Stimulated activated CD8-positive, alpha-beta memory T cell treated with anti-CD3 and anti-CD28 coated beads, Interleukin-7, amount 100 ng/mL, for 4 hours (primary cell): ENCODE data around the gene RRBP1.
A peak's percentile ranks its signal among the peaks of the same experiment; 100 is the strongest.

Source experiments
- DNase-seq, 2 donors: peaks; one replicate each; pipeline ENCODE4 v3.0.0-alpha.2; 2020; ENCODE audit warnings: low read depth in 2 of 2

RRBP1 gene

DNA sequence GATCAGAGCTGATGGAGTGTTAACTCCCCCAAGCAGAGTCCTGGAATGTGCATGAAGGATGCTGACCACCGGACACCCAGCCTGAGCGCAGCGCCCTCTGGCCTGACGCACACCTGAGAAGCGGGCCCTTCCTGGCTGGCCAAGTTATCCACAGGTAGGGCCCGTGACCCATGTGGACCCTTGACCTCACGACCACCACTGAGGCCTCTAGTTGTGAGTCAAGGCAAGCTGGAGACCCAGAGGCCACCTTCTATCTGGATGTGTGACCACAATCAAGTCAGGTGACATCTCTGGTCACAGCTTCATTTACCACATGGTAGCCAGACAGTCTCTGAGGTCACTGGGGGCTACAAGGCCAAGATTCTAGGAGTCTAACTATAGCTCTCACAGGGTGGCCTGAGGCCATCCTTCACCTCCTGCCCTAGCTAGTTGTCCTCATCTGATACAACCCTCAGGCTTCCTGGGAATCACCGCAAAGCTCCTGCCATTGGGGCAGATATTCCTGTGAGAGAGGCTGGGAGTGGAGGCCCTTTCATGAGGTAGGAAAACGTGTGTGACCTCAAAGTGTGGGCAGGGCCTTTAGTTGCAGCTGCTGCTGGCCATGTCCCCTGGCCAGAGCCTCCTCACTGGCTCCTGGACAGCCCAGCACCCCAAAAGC, 59.1 kb downstream of the RRBP1 start:
- DNase-seq, result no peak

DNA sequence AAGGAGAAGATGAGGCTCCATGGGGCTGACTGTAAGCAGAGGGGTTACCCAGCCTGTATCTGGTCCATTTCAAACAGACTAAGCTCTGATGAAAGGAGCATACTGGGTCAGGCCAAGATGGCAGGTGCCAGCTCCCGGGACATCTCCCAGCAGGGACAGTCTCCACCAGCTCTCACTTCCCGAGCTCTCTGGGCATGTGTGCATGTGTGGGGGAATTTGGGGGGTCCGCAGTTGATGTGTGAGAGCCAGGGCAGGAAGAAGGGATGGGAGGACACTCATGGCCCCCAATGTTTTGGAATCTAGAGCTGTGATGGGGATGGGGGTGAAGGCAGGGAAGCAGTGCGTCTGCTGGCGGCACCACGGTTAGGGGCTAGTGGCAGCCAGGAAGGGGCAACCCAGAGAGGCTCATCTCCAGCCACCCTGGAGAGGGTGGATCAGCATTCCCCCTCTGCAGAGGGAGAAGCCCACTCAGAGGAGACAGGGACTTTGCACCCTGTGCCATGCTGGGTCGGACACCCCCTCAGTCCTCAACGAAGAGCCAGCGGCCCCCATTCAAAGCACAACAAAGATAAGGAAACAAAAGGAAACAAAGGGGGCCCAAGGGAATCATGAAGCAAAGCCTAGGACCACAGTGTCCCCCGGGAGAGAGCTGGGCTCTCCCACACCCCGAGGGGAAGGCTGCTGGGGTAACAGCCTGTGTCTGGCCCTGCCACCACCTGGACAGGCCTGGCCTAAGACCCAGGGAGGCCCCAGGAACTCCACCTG, 59.8 kb downstream of the RRBP1 start:
- no peak for DNase-seq

DNA sequence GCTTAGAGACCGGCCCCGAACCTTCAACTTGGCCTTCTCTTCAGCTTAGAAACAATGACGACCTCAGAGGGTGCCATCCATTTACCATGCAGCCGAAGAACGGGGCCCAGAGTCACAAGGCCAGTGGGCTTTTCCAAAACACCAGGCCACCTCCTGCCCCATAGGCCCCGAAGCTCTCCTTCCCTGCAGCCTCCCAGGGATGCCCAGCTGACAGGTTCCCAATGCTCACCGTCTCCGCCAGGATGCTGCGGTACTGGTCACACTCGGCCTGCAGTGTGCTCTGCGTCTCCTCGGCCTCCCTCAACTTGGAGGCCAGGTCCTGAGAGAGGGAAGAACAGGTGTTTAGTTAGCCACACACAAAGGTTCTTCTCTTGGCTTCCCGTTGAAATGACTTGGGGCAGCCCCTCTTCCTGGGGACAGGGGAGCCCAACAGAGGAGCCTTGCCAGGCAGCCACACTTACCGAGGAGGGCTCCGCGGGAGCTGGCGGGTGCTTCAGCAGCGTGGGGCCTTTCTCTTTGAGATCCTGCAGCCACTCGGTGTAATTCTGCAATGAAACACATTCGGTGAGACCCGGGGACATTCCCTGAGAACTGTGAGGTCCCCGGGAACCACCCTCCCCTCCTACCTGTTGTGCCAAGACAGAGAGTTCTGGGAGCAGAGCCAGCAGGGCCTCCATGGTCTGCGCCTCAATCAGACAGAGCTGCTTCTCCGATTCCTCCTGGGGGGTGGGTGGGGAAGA, 60.6 kb downstream of the RRBP1 start:
- DNase-seq, result no peak

DNA sequence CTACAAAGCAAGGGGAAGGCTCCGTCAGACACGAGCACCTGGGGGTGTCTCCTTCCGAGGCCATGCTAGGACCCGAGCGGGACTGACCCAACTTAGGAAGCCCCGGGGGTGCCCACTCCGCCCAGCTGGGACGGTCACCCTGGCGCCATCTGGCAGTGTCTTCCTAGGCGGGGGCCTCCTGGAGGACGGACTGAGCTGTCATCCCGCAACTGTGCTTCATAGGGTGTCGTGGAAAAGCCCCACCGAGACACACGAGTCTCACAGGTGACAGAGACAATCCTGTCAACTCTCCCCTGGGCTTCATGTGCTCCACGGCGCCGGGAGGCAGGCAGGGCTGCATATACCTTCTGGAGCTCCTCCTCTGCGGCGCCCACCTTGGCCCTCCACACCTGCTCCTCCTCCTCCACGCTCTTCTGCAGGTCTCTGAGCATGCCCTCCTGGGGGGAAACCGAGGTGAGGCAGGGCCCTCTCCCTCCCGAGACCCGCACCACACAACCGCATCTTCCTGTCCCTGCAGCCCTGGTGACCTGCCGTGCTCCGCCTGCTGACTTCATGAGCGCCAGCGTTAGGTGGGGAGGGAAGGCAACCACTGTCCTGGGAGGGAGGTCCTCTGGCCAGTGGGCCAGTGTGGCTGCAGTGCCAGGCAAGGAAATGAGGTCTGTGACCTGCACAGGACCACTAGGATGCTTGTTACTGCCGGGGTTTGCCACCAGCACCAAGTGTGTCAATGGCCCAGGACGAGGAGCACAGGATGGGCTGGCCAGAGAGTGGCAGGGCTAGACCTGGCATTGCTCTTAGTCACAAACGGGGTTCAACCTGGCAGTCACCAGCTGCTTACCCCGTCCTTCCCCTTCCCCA, 61.4 kb downstream of the RRBP1 start:
- no peak for DNase-seq

DNA sequence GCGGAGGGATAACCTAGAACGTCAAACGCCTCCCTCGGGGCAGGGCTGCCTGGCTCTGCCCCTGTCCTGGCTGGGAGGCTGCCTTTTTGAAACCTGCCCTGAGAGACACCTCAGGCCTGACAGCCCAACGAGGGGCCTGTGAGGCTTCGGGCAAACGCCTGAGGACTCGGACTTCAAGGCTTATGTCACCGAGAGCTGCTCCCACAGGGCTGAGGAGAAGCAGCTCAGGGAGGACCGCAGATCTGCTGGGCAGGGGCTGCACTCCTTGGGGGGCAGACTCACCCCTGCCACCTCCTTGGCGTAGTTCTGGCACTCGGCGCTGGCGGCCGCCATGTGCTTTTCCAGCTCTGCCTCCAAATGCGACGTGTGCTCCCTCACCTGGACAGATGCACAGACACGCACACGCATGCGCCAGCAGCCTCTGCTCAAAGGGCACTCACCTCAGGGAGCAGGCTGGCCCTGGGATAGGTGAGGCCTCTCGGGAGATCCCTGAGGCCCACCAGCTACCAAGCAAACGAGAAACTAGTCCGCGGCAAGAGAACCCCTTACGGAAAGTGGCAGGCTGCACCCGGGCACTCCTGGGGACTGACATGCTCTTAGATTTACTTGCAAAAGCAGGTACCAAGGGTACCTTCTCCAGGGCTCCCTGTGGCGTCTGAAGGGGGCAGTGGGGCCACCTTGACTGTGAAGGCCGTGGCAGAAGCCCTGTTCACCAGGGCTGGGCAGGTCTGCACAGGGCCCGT, 62.5 kb downstream of the RRBP1 start:
- no peak for DNase-seq

DNA sequence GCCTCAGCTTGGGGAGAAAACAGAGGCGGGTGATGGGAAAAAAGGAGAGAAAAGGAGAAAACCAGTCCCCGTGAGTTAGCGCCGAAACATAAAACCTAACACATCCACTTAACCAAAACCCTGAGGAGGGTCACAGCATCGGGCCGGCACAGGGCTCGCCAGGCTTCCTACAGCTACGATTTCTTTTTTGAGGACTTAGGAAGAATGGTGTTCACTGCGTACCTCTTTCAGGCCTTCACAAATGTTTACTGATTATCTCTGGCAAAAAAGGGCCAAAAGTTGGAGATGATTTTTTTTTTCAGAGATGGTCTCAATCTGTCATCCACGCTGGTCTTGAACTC, 63.4 kb downstream of the RRBP1 start:
- DNase-seq, result no peak

DNA sequence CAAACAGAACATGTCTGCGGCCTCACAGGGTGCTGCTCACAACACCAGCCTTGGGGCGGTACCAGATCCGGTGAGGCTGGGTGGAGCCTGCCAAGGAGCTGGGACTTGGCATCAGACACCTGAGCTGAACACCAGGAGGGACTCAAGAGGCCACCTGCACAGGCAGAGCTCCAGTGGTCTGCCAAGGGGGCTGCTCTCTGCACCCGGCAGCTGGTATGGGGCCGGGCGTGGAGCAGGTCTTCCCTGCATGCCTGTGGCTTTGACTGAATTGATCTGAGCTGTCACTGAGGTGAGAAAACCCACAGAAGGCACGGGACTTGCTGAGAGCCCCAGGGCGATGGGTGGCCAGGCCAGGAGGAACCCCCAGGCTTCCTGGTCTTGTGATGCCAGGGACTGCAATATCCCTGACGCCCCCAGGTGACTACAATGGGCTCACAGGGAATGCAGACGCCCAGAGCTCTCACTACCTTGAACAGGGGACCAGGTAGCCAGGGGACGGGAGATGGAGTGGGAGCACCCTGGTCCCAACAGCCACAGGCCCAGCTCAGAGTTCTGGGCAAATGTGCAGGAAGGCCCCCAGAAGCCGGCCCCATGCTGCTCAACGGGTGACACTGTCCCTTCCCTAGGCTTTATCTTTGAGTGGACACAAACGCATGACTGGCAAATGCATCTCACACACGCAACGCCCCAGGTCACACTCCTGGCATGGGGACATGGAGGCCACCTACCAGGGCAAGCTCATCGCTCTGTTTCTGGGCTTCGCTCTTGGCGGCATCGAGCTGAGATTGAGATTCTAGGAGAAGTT, 64.0 kb downstream of the RRBP1 start:
- no peak for DNase-seq

DNA sequence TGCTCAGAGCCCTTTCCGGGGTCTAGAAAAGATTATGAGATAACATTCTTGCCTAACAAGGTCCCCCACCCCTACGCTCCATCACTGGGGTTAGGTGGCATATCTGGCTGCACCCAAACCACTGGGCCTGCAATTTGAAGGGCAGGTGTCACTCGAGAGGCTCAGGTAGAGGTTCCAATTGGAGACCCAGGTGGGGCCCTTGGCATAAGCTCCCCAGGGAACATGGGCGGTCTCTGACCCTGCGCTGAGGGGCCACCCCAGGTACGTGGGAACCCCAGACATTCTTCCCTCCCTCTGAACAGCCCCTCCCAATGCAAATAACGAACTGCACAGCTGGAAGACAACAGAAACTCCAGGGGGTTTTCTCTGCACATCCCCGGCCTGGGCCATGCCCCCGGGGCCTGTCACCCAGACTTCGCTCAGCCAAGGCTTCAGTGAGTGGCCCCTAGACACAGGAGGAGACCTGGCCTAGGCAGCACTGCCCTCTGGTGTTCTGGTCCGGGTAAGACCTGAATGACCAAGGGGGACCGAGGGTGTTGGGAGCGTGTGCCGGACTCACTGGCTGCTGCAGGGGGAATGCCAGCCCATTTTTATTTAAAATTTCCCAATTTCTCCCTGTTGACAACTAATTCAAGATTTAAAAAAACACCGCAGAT, 64.7 kb downstream of the RRBP1 start:
- no peak for DNase-seq

DNA sequence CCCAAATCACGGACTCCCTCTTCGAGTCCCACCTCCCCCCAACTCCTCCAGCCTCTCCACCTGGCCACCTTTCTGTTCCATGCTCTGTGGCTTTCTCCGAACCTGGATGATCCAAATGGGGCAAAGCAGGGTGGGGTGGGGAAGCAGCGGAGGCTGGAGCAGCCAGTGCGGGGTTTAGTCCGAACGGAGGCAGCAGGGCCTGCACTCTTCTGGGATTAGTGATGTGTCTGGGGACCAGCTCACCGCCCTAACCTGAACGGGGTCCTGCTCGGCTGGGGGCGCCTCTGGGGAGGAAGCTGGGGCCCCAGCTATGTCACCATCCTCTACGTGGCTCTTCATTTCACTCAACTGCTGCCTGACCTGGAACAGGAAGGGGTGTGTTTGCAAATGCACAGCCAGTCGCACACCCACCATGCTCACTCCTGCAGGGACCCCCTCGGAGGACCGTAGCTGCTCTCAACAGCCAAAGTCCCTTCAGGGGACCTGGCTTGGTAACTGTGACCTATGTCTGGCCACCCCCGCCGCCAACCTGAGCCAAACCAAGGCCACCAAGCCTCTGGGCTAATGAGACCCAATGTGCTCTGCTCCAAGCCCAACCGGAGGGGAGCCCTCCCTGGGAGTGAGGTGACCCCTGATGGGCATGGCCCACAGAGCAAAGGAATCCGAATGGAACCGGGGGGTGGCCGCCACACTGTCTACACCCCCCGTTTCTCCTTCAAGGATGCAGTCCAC, 65.4 kb downstream of the RRBP1 start:
- no peak for DNase-seq

DNA sequence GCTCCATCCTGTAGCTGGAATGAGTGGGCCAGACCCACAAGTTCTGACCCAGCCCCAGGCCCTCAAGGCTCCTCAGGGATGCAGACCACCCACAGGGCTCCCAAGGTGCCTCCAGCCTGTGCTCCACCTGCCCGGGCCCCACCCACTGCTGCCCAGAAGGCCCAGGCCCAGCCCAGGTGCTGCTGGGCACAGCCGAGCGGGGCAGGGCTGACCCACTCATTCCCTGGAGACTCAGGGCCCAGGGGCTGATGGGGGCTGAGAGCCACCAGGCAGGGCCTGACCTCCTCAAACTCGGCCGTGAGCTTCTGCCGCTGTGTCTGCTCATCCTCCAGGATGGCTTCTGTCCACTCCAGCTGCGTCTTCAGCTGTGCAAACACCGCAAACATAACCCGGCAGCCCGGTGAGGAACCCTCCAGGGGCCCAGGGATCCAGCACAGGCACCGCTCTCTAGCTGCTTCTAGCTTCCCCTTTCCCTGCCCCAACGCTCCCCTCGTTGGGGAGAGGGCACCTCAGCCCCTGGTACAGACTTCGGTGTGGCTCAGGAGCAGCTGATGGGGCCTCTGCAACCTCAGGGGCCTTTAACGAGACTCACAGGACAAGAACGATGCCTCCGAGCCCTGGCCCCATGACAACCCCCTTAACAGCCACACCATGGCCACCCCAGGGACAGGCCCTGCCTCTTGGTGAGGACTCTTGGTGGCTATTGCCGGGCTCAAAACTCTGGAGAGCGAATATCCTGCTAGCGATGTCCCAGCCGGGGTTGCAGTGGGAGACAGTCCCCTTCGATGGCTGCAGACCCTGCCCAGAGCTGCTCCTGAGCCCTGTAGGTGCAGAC, 66.2 kb downstream of the RRBP1 start:
- no peak for DNase-seq

DNA sequence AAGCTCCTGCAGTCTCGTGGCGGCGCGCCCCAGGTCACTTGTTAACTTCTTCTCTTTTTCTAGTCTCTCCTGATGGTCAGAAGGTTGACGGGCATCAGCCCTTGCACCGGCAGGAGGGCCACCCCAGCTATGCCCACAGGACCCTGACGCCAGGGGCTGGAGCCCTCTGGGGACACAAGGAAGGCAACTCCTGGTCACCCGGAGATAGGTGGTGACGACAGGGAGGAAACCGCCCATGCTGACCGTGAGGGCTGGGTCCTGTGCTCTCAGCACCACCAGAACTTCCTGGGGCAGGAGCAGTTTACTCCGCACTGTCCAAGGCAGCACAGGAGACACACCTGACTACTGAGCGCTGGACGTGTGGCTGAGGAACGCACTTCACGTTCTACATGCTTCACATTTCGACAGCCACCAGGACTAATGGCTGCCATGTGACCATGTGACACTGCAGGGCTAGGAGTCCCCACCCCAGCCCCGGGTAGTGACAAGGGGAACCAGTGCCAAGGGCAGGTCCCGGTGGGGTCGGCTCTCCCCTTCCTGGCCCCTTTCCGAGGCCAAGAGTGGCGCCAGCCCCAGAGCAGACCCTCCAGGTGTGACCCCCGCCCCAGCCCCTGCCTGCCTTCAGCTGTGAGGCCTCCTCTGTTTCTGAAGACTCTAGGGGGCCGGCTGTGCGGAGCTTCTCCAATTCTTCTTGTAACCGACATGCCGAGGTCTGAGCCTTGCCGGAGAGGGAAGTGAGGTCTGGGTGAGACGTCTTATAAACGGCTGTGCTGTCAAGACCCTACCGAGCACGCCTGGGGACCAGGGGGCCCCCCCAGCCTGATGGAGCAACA, 67.0 kb downstream of the RRBP1 start:
- no peak for DNase-seq

DNA sequence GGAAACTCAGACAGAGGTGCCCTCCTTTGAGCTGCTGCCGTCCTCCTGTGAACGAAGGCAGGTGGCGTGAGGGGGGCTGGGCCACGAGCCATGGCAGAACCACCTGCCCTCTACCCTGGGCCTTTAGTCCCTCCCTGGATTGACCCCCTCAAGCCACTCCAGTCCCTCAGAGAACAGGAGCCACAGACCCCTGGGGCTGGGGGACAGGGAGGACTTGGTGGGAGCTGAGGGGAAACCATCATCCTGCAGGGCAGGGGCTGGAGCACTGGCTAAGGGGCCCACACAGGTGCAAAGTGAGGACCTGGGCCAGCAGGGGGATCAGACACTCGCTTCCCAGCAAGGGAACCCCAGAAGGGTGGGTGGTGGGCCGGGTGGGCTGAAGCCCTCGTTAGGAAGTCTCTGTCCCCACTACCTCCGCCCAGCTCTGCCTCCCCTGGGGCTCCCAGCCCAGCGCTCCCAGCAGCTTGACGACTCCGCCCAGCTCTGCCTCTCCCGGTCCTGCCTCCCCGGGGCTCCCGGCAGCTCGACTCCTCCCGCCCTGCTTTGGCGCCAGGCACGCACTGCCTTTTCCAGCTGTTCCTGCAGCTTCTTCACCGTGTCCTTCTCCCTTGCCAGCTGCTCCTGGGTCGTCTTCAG, 67.7 kb downstream of the RRBP1 start:
- DNase-seq, result no peak

DNA sequence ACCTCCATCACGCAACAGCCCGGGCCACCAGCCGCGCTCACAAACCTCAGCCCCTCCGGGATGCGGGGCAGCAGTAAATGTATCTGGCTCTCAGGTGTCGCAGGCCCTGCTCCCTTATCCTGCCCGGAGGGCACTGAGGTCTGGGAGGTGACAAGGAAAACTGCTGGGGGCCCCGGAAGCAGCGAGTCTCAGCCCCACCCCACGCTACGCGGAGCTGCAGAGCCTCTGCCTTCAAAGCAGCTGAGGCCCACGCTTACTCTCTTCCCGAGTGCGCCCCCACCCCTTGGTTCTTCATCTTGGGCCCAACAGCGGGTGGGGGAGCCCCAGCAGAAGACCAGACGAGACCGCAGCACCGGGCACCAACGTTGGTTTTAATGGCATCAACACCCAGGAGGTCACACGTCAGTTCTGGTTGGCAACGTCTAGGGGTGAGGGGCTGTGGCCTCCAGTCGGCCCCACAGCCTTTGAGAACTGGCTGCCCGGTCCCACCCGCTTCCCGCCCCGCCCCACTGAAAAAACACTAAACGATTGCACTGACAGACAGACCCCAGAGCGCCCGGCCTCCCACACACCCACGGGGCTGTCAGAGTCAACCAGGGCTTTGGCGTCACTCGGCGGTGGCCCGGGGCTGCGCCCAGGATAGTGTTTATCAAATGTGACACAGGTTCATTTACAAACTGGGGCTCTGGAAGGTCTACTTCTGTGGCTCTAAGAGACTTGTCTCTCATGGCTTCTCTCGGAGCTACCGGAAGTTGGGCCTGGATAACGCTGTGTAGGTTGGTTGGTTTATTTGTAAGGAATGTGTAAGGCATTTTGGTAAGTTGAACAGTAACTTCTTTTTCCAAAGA, 68.5 kb downstream of the RRBP1 start:
- no peak for DNase-seq

DNA sequence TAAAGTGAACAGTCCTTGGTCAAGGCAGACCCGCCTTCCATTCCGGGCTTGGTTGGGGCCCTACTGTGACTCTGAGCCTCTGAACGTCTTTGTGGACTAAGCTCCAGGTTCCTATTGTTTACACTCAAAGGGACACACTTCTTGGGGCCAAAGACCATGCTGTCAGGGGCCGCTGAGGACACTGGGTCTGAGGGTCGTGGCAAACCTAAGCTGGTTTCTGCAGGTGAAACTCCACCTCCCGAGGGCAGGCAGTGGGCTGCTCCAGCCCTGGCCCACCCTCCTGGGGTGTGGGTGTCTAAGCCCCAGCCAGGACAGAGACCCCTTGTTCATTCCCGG, 69.1 kb downstream of the RRBP1 start:
- DNase-seq, result no peak

DNA sequence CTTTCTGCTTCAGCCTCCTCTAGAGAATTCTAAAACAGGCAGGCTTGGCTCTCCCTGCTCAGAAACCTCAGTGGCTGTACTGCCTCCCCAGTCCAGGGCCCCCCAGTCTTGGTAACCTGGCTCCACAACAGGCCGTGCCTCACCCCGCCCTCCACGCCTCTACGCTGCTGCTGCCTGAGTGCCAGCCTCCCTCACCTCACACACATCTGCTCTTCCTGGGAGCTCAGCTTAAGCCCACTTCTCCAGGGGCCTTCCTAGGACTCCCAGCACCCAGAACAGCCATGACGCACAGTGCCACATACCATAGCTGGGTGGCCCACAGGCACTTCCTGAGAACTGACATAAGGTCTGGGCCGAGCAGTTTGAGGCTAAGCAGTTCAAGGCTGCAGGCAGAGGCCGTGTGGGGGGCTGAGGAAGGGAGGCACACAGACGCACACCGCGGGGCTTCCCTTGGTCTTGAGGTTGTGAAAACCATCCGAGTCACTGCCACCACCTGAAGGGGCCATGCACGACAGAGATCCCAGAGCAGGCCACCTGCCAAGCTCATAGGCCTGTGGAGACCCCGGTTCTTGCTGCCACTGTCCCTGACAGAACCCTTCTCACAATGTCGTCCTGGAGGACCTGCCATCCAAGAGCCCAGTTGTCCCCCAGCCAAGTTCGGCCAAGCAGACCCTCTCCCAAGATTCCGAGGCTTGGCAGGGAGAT, 69.6 kb downstream of the RRBP1 start:
- DNase-seq, result peak; percentile 21 to 30
